GM19099 (cell line): ENCODE measurements around the gene RNF112.

Experiments used
- POLR2A ChIP-seq: IDR thresholded peaks from 3 replicates; pipeline ENCODE4 v1.6.1; 2011; ENCODE audit warnings: low read depth; ENCODE audit not compliant: insufficient read length; ENCODE audit errors: extremely low read depth

Gene RNF112

DNA sequence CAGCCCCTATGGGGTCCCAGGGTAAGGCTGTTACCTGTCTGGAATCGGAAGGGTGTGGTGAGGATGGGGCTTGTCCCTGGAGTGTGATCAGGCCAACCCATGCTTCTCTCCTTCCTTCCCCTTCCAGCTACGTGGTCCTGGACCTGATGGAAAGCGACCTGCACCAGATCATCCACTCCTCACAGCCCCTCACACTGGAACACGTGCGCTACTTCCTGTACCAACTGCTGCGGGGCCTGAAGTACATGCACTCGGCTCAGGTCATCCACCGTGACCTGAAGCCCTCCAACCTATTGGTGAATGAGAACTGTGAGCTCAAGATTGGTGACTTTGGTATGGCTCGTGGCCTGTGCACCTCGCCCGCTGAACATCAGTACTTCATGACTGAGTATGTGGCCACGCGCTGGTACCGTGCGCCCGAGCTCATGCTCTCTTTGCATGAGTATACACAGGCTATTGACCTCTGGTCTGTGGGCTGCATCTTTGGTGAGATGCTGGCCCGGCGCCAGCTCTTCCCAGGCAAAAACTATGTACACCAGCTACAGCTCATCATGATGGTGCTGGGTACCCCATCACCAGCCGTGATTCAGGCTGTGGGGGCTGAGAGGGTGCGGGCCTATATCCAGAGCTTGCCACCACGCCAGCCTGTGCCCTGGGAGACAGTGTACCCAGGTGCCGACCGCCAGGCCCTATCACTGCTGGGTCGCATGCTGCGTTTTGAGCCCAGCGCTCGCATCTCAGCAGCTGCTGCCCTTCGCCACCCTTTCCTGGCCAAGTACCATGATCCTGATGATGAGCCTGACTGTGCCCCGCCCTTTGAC, 30.3 kb upstream of the RNF112 start:
- no peak for TF ChIP-seq POLR2A

DNA sequence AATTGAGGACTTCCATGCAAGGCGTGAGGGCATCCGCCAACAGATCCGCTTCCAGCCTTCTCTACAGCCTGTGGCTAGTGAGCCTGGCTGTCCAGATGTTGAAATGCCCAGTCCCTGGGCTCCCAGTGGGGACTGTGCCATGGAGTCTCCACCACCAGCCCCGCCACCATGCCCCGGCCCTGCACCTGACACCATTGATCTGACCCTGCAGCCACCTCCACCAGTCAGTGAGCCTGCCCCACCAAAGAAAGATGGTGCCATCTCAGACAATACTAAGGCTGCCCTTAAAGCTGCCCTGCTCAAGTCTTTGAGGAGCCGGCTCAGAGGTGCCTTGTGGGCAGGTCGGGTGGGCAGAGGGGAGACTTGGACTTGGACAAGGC, 29.7 kb upstream of the RNF112 start:
- TF ChIP-seq POLR2A, result no peak

DNA sequence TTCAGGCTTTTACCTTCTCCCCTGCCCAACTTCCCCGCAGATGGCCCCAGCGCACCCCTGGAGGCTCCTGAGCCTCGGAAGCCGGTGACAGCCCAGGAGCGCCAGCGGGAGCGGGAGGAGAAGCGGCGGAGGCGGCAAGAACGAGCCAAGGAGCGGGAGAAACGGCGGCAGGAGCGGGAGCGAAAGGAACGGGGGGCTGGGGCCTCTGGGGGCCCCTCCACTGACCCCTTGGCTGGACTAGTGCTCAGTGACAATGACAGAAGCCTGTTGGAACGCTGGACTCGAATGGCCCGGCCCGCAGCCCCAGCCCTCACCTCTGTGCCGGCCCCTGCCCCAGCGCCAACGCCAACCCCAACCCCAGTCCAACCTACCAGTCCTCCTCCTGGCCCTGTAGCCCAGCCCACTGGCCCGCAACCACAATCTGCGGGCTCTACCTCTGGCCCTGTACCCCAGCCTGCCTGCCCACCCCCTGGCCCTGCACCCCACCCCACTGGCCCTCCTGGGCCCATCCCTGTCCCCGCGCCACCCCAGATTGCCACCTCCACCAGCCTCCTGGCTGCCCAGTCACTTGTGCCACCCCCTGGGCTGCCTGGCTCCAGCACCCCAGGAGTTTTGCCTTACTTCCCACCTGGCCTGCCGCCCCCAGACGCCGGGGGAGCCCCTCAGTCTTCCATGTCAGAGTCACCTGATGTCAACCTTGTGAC, 29.1 kb upstream of the RNF112 start:
- no peak for TF ChIP-seq POLR2A

DNA sequence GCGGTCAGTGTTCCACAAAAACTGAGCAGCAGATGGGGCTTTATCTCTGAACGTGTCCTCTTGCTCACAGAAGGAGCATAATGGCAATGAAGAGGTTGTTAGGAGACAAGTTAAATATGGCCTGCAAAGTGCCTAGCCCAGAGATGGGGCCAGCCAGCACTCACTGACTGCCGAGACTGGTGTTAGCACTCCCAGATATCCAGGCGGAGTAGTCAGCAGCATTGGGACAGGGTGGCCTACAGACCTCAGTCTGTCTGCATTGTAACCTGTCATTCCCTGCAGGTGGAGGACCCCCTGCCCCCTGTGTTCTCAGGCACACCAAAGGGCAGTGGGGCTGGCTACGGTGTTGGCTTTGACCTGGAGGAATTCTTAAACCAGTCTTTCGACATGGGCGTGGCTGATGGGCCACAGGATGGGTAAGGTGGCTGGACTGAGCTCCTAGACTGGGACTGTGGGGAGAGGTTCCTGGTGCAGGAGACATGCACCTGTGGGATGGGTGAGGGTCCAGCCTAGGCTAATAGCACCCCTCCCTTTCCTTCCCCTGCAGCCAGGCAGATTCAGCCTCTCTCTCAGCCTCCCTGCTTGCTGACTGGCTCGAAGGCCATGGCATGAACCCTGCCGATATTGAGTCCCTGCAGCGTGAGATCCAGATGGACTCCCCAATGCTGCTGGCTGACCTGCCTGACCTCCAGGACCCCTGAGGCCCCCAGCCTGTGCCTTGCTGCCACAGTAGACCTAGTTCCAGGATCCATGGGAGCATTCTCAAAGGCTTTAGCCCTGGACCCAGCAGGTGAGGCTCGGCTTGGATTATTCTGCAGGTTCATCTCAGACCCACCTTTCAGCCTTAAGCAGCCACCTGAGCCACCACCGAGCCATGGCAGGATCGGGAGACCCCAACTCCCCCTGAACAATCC, 28.2 kb upstream of the RNF112 start:
- no peak for TF ChIP-seq POLR2A

DNA sequence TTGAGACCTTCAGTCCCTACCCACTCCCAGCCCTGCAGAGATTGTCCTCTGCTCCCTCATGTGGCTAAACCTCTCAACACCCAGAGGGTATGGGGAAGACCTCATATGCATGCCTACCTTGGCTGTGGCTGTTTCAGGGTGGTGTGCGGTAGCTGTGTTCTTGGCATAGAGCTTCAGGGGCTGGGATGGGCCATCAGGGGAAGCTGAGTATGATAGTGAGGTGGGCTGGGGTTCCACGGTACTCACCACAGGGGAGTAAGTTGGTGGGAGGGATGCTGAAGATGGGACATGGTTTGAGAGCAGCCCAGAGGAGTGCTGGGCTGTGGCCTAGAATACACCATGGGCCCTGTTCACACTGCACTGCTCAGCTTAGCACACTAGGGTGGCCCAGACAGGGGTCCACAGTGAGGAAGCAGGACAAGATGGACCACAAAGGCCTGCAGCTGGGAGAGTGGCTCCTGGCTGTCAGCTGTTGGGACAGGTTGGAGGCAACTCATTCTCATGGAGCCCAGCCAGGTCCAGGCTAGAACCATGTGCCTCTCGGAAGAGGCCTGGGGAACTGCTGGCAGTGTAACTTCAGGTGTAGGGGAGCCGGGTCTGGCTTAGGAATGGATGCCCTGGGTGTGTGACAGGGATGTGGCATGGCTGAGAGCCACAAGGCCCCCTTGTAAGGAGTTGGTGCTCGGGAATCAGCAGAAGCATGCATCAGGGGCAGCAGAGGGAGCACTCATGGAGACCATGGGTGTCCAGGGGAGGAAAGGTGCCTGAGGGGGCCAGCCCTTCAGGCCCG, 27.2 kb upstream of the RNF112 start:
- no peak for TF ChIP-seq POLR2A

DNA sequence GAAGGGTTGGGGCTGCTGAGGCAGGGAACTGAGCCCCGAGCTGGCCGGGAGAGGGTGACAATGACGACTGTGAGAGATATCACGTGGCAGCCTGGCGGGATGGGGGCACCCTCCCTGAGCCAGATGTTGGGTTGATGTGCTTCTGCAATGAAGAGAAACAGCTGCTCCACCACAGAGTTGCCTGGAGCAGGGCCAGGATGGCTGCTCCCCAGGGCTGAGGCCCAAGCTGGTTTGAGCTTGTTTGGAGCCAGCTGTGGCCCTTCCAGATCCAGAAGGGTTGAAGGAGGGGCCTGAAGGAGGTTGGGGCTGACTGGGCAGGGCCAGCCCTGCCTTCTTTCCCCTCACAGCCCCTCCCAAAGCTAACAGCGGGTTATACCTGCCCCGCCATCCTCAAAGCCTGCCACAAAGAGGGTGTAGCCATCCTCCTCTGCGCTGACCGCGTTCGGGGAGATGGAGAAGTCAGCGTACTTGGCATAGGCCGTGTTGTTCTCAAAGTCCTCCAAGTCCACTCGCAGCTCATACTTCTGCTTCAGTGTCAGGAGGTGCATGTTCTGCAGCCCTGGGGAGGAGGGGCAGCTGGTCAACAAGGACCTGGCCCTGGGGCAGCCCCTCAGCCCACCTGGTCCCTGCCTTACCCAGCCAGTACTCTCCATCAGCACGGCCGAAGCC, 26.2 kb upstream of the RNF112 start:
- TF ChIP-seq POLR2A, result no peak

DNA sequence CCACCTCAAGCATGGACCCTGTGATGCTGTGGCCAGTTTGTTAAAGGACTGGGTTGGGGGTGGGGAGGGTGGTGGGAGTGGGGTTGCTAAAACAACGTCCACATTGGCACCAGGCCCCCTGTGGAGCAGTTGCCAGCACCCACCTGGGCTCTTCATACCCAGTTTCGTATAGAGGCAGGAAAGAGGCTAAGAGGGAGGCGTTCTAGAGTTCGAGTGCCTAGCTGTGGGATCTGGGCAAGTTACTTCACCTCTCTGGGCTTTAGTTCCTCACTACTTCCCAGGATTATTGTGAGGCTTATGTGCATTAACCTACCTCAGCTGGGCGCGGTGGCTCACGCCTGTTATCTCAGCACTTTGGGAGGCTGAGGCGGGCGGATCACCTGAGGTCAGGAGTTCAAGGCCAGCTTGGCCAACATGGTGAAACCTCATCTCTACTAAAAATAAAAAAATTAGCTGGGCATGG, 25.5 kb upstream of the RNF112 start:
- TF ChIP-seq POLR2A, result no peak

DNA sequence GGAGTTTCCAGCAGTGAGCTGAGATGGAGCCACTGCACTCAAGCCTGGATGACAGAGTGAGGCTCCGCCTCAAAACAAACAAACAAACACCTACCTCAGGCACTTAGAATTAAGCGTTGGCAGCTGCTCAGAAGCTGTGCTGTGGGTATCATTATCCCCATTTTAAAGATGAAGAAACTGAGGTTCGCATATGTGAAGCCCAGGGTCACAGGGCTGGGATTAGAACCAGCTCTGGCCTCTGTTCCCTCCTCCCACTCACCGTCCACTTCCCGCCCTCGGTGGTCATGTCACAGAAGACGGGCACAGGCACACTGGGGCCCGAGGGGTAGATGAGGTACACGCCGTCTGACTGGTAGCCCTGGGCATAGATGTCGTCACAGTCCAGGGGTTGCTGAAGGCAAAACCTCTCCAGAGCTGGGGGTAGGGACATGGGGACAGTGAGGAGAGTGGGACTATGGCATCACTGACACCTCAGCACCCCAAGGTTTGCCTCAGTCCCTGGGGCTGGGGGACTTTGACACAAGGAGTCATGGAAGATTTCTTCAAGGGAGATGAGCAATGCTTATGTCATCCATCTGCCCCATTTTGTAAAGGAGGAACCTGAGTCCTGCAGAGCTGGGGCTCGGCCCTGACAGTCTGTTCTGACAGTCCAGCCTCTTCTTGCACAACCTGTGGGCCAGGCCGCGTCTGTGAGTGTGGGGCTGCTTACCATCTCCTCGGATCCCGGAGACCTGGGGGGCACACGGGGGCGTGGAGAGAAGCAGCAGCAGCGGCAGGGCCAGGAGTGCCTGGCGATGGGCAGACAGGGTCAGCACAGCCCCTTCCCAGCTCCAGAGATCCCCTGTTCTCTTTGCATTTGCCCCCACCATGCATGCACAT, 24.7 kb upstream of the RNF112 start:
- no peak for TF ChIP-seq POLR2A

DNA sequence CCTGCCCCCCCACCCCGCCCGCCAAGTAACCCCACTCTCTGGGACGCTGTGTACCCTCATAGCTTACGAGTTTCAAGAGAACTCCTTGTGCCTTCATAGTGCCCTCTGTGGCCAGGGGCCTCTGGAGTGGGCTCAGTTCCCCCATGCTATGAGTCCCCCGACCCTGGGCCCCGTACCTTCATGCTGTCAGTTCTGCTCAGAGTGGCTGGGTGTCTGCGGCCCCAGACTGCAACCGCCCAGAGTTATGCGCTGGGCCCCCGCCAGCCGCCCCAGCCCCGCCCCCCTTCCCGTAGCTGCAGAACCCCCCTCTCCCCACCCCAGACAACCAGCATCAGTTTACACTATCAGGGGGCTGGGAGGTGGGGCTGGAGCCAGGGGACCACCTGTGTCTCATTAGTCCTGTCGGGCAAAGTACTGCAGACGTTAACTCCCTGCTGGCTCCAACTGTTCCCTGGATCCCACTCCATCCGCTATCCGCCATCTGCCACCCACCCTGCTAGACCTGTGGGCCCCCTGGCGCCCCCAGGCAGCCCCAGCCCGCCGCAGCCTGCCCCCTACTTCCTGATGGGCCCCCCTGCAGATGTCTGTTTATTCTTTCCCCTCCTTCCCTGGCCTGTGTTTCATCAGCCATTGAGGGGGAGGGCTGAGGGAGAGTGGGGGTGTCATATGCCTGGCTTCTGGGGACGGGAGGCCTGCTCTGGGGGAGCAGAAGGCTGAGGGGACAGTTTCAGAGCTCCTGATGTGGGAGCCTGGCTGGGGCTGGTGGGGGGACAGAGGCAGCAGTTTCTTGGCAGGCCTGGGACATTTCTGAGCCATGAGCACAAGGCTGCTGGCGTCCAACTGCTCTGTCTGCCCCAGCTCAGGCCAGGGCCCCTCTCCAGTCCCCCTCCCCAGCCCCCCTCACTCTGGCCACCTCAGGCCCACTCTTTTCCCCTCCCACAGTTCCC, 23.8 kb upstream of the RNF112 start, which contains the start of gene MFAP4:
TSS of gene MFAP4 (minus strand) at position 217 of the 947 bp plus-strand sequence. CDS start at position 182, 35 bp downstream.
- no peak for TF ChIP-seq POLR2A

DNA sequence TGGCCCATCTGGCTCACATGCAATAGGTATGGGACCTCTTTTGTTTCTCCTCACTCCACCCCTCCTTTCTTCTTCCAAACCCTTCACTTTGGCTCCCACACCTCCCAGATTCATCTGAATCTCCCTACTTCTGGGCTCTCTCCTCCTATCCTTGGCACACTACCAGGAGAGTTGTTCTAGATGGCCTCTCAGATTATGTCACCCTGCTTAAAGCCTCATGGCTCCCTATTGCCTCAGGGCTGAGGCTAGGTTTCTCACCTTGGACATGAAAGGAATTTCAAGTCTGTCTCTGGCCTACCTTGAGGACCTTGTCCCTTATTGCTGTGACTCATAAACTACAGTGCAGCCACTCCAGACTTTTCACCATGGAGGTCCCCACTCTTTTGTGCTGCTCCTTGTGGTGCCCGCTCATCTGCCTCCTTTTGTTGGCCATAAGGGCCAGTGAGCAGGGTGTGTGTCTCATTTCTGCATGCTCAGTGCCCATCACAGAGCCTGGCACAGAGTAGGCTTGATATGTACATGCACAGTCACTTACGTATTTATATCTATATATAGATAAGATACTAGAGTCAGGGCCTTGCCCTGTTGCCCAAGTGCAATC, 23.0 kb upstream of the RNF112 start:
- no peak for TF ChIP-seq POLR2A

DNA sequence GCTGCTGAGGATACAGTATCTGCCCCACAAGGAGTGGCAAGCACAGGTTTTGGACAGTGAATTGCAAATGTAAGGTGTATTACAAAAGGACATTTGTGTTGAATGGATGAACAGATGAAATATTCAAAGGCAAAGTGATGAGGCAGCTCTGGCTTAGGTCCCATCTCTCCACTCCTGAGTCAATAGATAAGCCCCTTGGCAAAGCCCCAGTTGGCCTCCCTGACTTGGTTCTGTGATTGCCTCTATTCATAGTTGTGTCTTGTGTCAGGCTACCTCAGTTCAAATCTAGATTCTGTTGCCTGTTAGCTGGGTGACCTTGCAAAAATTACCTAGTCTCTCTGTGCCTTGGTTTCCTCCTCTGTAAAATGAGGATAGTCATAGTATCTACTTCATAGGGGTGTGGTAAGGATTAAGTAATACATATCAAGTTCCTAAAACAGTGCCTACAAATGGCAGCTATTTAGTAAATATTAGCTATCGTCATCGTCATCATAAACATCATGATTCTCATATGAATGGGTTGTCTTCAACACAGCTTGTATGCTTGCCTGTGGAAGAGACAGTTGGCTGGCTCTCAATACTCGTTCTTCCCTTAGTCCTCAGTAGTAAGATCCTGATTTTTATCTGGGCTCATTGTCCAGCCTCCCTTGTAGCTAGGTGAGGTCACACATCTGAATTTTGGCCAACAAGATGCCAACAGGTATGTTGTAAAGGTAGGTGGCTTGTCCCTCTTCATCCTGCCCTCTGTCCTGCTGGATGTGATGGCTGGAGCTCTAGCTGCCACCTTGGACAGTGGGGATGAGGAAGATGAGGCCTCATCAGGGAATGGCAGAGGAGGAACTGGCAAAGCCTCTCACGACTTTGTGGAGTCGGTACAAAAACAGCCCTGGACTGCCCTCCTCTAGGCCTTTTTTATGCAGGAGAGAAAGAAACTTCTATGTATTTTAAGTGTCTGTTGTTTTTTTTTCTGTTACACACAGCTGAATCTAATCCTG, 21.9 kb upstream of the RNF112 start:
- TF ChIP-seq POLR2A, result no peak

DNA sequence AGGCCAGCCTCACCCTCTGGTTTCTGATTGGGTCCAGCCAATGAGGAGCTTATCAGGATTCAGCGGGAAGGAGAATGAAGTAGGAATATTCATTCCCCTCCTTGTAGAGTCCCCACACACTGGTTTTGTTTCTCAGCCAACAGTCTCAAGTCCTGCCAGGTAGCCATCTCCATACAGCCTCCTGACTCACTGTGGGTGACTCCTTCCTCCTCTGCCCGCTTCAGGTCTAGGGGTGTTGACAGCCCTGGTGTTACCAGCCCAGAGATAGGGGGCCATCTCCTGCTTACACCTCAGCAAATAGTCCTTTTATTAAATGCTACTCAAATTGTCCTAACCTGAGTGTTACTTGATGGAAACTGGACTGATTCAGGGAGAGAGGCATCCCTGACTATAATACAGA, 20.1 kb upstream of the RNF112 start:
- no peak for TF ChIP-seq POLR2A
